HG02981 (cell line): ENCODE results near the gene RFX2.

Experiments used
- ATAC-seq: cut with Tn5 transposase; IDR thresholded peaks from one replicate; pipeline ENCODE4 v1.9.1; 2021; ENCODE audit warnings: mild to moderate bottlenecking, moderate library complexity; ENCODE audit not compliant: unreplicated experiment

The RFX2 gene

DNA sequence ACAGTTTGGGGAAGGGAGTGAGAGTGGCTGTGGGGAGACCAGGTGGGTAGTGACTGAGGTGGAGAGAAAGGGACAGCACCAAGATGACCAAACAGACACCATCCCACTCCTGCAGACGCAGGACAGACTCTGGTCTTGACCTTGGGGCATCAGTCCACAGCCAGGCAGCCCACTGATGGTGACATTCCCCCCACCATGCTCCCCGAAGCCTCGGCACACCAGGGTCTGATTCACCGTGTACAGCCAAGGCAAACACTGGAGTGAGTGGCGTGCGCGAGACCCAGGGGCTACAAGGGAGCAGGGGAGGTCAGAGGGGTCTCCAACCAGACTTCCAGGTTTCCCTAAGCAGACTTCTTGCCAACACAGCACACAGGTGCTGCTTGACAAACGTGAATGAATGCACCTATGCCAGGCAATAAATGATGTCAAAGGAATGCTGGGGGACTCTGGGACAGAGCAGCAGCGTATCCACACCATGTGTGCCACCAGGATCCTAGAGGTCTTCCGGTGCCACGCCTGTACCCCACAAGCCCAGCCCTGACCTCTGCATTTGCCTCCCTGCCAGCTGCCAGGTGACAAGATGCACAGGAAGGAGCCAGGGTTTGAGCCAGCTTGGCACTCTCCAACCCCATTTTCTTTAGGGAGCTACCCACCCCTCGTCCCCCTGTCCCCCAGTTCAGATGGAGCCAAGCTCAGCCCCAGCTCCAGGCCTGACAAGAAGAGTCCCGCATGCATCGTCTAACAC is 150.9 kb downstream of the RFX2 start:
- ATAC-seq, result no peak

DNA sequence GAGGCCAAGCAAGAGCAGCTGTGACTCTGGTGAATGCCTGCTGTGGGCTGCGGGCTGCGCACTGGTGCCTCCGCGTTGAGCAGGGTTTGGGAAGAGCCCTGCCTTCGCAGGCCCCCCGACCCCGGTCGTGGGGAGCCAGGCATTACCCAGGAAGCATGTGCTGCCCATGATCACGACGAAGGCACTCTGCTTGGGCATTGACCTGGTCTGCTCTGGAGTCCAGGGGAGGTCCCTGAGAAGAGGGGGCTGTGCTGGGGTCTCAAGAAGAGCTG is 151.5 kb downstream of the RFX2 start:
- ATAC-seq, result no peak

DNA sequence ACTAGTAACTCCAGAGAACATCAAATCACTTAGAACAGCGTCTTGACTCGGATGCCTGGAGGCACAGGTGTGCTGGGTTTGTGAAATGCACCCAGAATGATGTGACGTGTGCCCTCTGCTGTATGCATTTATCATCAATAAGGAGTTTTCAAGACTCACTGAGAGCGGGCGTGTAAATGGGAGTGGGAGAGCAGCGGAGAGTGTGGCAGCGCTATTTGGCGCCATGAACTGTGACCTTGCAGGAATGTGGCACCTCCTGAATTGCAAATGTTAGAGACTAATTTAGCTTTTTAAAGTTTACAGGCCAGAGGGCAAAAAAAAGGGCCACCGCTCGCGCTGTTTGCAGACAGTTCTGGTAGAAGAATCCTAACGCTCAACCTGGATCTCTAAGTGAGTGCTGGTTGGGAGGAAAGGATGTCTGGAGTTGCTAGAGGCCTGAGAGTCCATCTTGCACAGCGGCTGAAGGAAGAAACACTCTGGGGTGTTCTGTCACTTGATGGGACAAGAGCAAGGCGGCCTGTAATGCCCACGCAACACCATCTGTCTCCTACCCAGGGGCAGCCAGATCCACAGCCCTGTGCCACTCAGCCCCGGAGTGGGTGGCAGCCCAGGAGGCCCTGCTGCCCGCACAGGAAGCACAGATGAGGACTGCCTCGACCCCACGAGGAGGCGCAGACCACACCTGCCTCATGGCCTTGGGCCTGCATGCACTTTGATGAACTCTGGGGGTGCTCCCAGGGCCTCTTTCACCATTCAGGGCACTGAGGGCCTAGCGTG is 152.0 kb downstream of the RFX2 start:
- no peak for ATAC-seq

DNA sequence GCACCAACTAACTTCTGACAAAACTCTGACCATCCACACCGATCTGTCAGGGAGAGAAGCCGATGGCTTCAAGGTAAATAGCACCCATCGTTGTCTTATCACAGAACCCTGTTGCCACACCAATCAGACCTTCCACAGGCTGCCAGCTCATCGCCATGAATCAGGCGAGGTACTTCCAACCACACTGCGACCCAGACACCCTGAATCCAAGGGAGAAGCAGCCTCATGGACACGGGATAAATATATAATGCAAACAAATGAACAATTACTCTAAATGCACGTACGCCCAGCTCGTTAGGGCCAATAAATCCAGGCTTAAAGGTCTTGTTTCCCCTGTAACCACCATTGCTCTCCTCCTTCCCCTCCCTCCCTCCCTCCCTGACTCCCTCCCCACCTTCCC is 153.1 kb downstream of the RFX2 start:
- no peak for ATAC-seq

DNA sequence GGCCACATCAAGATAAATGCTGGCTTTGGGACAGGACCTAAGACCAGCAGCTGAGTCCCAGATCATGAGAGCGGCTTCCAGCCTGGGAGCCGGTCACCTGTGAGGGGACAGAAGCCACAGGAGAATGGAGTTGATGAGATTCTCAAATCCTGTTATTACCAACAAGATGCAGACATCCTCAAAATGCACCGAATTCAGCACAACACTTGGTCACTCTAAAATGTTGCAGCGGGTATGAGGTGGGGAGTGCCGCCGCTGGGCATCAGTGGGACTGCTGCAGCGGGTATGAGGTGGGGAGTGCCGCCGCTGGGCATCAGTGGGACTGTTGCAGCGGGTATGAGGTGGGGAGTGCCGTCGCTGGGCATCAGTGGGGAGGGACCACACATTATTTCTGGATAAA is 153.6 kb downstream of the RFX2 start:
- no peak for ATAC-seq

DNA sequence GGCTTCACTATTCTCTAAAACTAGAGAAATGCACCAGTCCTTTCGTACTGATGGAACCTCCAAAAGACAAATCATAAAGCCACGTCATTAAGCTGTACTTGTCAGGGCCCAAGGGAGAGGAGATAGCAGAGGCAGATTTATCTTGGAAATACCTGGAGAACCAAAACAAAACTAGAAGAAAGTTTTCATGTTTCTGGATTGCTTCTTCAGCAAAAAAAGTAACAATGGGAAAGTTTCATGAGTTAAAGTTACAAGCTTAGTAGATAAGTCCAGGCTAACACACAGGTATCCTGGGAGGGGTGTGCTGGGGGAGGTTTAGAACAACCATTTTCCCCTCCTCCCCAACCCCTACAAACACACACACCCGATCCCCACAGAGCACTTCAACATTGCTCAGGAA is 154.0 kb downstream of the RFX2 start:
- ATAC-seq, result no peak

DNA sequence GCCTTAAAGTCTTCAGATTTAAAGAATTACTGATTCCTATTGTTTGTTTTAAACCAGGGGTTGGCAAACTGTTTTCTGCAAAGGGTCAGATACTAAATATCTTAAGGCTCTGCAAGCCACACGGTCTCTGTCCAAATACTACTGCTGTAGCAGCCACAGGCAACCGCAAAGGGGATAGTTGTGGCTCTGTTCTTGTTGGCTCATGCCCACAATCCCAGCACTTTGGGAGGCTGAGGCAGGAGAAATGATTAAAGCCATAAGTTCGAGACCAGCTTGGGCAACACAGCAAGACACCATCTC is 154.7 kb downstream of the RFX2 start:
- ATAC-seq, result no peak

DNA sequence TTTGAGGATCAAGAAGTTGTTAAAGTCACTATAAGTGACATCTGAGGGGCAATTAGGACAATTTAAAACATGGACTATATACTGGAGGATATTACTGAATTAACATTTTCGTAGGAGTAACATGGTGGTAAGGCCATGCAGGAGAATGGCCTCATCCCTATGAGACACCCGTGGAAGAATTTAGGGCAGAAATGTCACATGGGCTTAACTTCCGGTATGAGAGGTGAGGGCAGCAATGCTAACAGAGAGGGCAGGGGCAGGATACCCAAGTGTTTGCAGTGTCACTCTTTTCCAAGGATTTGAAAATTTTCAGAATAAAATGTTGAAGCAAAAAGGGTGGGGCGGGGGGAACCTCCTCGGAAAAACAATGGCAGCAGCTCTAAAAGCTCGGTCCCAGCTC is 156.0 kb downstream of the RFX2 start:
- ATAC-seq, result no peak

DNA sequence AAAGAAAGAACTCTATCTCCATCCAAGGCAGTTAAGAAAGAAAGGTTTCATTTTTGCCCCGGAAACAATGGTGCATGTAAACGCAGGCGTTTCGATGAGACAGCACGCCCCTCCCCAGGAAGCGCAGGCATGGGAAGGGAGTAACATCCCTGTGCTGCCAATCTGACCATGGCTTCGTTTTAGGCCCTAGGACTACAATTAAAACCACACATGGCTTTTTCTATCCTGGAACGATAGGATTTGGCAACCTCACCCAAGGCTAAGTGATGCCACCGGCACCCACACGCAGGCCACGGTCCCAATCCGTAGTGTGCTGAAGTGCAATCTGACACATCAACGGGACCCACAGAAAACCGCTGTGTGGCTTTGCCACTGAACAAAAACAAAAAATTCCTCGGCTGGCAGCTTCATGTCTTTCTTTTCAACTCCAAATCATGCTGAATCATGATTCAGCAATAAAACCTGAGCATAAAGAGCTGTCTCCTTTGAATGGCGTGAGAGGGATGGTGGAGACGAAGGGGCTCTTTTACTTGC is 156.6 kb downstream of the RFX2 start:
- no peak for ATAC-seq

DNA sequence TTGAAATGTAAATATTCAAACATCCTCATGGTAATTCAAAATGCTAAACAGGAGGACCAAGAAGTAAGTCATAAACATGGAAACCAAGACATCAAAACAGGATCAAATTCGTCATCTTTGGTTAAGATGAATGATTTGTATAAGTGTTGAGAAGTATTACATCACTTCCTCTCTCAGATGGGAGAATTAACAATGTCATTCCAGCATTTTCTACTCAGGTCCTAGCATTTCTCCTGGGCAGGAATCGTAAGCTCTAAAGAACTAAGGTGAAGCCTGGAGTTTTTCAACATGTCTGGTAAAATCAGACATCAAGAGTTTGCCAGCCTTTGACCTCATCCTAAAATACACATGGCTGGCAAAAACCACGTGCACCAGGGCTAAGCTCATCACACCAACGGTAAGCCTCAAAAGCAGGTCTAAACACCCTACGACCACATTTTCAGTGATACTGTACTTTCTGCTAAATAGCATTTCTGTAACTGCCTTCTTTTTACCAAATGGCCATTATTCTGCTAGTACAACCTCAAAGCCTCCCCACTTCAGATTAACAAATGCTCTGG is 157.2 kb downstream of the RFX2 start:
- ATAC-seq, result no peak

DNA sequence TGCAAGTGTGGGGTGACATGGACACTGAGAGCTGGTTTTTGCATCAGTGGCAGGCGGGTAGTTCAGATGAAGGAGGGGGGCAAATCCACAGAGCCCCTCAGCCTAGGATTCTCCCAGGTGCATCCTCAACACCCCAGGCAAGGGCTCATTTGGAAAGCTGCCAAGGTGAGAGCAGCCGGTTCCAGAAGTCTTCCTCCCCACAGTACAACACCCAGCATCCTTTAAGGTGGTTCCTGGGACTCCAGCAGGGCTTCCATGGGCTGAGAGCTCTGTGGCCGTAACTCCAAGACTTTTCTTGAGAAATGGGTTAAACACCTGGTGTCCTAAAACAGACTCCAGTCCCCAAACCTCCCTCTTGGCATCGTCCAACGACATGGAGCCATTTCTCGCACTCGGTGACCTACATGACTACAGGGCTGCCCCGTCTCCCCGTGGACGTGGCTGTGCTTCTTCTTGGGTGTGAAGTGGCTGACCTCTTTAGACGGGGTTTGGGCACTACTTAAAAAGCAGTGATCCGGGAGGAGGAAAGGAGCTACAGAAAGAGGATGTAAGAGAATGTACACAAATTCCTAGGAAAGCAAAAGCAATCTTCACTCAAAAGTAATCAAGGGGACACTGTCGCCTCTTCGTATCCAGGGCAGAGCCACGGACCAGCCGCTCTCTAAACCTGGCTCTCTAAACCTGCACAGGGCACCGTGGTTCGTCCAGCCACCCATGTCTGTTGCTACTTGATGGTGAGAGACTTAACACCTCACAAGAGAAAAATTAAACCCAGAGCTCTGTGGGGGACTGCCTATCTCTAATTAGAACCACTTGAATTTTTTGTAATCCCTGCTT is 157.9 kb downstream of the RFX2 start:
- ATAC-seq, result no peak

DNA sequence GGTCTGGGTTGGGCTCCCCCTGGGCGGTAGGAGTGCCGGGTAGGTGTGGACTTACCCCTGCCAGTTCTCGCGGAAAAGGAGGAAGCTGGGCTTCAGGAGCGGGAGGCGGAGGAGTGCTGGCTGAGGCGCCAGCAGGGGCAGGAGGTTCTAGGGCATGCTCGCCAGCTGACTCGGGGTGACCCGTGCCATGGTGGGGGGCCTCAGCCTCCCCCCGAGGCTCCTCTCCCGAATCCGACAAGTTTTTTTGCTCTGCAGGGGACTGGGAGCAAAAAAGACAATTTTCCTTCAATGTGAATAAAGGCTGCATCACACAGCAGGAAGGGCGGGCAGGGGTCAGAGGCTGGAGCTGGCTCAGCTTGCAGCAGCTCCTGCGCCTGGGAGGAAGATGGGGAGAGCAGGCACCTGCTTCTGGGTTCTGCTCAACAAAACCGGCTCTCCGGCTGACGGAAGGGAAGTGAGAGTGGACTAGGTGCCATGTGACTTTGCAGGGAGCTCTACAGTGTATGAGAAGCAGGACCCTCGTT is 158.9 kb downstream of the RFX2 start:
- no peak for ATAC-seq

DNA sequence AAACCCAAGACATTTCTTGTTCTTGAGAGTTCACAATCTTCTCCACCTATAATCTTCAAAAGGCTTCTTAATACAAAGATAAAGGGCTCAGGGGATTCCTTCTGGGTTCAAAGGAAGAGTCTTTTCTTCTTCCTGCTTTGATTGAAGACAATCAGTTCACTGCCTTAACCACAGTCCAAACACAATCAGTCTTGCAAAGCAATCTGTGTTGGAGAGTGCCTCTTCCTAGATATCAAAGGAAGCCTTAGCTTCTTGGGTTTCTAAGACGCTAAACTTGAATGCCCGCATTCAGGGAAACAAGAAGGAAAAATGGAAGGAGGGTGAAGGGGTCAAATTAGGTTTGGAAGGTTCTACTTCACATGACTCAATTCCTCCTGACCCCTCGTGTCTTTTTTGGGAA is 159.6 kb downstream of the RFX2 start:
- ATAC-seq, result no peak

DNA sequence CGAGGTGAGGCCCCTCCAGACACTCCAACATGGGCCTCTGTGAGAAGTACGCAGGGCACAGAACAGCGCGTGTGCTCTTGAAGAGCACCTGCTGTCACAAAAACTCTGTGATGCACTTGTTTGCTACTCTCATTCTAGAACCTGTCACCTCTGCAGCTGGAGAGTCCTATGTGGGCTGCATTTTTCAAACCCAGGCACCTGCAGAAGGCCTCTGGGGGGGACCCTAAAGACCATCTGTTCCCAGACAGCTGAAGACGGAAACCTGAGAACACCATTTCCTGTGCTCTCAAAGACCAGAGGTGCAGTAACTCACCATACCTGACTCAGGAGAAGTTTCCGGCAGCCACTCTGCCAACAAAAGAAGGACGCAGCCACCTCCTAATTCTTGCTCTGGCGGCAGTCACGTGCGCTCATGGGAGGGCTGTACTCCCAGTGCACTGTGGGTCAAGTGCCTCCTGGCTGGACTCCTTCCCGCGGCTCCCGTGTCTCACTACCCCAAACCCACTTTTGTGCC is 160.5 kb downstream of the RFX2 start:
- no peak for ATAC-seq

DNA sequence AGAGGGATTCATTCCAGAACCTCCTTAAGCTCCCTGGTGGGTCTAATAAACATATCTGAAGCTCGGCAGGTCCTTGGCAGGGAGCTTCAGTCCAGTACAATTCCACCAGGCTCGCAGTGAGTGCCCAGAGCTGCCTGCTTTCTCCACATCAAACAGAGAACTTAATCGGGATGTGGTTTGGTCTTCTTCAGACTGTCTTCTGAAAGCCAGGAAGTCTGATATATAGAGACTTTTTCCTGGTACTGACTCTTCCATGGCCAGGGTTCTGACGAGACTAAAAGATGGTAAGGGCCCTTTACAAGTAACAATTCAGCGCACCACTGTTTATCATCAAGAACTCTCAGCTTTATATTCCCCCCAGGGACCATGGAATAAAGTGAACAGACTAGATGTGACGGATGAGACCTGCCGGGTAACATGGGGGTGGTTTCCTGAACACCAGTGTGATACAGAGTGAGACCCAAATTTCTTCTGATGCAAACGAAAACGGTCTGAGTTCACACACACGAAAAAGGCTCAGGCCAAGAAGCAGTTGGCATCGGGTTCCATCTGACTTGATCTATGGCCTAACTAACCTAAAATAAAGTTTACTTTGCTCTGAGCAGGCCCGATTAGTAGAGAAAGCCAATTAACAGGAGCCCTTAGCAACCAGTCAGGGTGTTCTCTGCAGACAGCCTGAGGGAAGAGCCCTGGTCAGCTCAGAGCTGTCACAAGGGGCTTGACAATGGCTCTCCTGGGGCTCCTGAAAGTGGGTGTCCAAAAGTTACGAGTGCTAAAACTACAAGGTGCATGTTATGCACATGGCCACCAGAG is 161.3 kb downstream of the RFX2 start:
- ATAC-seq, result no peak

DNA sequence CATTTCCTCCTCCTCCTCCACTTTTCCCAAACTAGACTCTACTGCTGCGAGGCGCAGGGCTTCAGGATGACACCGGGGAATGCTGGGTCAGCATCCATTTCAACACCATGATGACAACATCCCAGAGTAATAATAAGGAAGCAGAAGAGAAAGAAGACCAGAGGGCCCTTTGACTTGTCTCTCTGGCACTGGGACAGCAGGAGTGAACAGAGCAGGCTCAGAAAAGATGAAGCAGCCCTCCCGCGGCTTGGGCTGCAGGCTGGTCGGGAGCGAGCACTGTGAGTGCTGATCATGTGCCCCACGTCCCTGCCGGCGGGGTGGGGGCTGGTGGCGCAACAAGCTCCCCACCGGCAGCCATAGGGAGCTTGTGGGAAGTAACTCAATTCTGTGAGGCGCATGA is 162.9 kb downstream of the RFX2 start:
- no peak for ATAC-seq

DNA sequence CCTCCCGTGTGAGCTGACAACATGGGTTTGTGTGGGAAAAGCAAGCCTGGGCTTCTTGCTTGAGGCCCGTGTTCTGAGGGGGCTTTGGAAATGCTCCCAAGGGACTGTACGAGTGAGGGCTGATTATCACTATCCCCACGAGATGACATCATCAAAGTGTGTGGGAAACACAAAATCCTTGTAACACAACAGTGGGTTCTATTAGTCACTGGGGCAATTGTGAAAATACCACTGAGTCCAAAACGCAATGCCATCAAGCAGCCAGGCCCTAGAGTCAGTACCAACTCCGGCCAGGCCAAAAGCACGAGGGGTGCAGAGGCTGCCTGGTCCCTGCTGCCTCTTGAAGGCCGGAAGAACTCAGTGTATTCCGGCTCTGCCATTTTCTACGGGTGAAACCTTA is 166.7 kb downstream of the RFX2 start:
- no peak for ATAC-seq
